HG03469 (cell line): ENCODE data around the gene IFIT3.
"Not testable (repeated sequence)": the region's sequence is repeated elsewhere in the genome, so short reads cannot be mapped to it uniquely, and the experiment has no call there.

Source experiments
- ATAC-seq: cut with Tn5 transposase; IDR thresholded peaks from one replicate; pipeline ENCODE4 v1.9.1; 2021; ENCODE audit warnings: mild to moderate bottlenecking, moderate library complexity, moderate number of reproducible peaks; ENCODE audit not compliant: unreplicated experiment

Gene IFIT3

DNA sequence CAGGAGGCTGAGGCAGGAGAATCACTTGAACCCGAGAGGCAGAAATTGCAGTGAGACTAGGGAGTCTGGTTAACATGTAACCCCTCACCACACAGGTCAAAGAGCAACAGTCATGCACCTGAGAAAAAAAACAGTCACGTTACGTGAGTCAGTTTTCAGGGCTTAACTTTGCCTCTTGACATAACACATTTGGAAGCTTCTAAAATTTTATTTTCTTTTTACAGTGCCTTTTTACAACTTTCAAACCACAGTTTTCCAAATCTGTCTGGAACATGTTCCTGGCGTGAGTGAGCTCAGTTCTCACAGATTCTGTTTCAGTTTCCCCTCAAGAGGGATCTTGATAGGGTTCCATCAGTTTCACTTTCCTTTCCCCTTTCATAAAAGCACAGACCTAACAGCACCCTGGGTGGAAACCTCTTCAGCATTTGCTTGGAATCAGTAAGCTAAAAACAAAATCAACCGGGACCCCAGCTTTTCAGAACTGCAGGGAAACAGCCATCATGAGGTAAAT lies 4.4 kb downstream of the IFIT3 start:
- no peak for ATAC-seq

DNA sequence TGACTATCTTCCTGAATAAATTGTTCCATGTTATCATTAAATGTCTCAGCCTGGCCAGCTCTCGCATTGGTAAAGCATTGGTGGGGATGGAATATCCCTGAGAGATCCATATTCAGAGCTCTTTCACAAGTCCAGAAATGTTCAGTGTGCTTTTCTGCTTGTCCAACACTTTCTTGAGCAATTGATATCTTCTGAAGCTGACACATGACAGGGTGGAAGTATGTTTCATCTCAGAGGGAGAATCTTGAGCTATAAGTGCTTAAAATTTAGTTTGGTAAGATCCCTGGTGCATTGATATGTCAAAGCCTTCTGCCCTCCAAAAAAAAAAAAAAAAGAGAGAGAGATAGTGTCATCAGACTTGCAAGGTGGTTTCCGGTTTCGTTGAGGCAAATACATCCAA lies 7.4 kb downstream of the IFIT3 start:
- no peak for ATAC-seq

DNA sequence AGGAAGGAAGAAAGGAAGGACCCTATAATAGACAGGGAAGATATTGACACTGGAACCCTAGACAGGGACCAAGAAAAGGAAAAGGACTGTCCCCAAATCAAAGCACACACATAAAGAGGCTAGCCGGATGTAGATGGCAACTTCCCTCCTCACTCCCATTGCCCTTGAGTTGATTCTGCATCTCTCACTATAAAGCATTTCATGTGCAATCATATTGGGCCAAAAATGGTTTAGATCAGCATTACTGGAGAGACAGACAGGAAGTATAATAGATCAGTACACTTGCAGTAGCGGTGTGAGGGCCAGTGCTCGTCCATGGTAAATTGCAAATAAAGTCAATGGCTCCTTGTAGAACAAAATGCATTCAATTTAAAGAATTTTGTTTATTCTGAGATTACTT lies 8.4 kb downstream of the IFIT3 start:
- no peak for ATAC-seq

DNA sequence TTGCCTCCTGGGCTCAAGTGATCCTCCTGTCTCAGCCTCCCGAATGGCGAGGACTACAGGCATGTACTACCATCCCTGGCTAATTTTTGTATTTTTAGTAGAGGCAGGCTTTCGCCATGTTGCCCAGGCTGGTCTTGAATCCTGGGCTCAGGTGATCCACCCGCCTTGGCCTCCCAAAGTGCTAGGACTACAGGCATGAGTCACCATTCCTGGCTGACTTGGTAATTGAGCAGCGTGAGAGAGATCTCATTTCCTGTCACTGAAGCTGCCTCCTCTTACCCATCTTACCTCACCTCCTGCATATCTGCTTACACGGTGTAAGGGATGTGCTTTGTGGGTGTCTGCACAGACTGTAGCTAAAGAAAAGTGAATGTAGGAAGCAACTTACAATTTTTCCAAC lies 9.7 kb downstream of the IFIT3 start:
- ATAC-seq, result no peak

DNA sequence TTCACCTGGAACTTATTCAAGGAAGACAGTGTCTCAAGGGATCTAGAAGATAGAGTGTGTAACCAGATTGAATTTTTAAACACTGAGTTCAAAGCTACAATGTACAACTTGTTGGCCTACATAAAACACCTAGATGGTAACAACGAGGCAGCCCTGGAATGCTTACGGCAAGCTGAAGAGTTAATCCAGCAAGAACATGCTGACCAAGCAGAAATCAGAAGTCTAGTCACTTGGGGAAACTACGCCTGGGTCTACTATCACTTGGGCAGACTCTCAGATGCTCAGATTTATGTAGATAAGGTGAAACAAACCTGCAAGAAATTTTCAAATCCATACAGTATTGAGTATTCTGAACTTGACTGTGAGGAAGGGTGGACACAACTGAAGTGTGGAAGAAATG lies 10.9 kb downstream of the IFIT3 start:
- no peak for ATAC-seq

DNA sequence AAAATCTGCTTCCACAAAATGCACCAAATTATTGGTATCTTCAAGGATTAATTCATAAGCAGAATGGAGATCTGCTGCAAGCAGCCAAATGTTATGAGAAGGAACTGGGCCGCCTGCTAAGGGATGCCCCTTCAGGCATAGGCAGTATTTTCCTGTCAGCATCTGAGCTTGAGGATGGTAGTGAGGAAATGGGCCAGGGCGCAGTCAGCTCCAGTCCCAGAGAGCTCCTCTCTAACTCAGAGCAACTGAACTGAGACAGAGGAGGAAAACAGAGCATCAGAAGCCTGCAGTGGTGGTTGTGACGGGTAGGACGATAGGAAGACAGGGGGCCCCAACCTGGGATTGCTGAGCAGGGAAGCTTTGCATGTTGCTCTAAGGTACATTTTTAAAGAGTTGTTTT lies 12.1 kb downstream of the IFIT3 start:
- ATAC-seq, result no peak

DNA sequence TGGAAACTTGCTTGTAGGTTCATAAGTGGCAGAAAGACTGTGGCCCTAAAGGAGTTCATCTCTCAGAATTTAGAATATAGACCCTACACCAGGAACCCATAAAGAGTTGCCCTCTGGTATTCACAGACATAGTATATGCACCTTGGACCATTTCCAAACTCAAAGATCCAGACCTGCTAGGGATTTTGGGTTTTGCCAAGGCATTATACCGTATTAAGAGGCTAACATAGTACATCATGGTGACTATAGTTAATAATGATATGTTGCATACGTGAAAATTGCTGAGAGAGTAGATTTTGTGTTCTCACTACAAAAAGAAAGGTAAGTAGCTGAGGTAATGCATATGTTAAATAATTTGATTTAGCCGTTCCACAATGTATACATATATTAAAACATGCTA lies 13.9 kb downstream of the IFIT3 start:
- no peak for ATAC-seq

DNA sequence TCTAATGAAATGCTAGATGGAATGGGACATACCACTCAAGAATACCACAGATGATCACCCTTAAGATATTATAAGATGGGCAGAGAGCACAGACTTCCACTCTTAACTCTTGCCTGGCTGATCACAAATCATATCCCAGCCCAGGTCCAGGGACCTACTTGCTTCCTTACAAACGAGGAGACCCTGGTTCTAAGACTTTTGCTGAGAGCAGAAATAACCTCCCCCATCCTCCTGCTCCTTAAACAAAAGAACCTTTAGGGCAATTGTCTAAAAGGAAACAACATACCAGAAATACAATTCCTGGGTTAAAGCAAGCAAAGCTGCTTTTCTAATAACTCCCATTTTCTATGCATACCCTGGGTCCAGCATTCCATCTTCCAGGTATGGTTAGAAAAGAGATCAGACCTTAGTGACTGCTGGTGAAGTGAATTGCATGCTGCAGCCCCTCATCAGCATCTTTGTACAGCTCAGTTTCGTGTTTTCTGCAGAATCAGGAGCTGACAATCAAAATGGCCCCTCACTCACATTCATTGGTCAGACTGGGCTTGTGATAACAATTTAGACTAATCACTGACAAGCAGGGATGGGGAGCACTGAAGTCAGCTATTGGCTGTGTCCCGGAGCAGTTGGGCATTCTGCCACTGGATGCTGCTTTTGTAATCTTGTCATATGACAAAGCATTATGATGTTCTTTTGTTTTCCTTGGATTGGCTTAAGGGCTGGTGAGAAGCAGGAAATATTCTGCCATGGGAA lies 14.6 kb downstream of the IFIT3 start:
- ATAC-seq, result no peak

DNA sequence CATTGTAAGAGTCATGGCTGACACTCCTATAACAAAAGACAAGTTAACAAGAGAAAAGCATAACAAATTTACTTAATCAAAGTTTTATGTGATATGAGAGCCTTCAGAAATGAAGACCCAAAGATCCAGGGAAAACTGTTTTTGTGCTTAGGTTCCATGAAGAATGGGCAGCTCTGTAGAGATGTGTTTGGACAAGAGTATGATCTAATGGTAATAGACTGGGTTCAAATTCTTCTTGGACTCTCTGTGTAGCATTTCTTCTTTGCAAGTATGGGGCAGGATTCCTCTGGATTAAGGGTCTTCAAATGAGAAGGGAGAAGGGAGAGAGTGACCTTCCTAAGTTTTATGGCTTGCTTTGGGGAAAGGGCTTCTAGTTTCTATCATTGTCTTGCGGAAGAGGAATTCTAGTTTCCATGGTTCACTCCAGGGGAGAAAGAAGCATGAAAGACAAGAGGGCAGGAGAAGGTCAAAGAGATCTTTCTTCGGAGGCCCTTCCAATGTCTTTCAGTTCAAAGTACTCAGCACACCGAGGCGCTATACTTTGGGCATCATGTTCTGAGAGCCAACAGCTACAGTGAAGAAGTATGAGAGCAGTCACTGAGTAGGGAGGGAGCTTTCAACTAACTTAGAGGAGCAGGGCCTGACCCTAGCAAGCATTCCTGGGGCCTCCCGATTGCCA lies 15.4 kb downstream of the IFIT3 start:
- no peak for ATAC-seq

DNA sequence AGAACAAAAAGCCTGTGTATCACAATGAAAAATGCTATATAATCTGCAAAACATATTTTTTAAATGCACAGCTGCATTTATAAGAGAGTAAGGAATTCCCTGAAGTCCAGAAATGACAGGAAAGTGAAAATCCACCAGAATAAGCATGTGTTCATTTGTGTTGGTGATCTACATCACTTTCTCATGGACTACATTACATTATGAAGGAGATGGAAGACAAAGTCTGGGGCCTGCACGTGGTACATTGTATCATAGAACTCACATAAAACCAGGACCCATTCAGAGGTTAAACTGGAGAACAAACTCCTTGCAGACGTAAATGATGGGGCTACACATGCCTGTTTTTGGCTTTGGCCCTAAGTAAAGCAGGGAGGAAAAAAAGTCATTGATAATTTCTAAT lies 16.4 kb downstream of the IFIT3 start:
- ATAC-seq, result no peak

DNA sequence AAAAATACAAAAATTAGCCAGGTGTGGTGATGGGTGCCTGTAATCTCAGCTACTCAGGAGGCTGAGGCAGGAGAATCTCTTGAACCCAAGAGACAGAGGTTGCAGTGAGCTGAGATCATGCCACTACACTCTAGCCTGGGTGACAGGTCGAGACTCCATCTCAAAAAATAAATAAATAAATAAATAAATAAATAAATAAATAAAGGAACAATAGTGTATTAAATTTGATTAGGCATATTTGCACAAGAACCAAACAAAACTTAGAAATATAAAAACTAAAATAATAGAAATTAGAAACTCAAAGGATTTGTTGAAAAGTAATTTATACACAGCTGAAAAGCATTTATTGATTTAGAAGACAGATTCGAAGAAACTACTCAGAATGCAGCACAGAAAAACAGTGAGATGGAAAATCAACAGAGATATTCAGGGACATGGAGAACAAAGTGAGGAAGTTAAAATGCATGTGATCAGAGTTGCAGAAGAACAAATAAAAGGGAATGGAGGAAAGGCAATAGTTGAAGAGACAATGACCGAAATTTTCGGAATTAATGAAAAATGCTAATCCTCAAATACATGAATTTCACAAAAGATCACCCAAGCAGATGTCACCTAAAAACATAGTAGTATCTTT lies 17.7 kb downstream of the IFIT3 start:
- ATAC-seq, result no peak

DNA sequence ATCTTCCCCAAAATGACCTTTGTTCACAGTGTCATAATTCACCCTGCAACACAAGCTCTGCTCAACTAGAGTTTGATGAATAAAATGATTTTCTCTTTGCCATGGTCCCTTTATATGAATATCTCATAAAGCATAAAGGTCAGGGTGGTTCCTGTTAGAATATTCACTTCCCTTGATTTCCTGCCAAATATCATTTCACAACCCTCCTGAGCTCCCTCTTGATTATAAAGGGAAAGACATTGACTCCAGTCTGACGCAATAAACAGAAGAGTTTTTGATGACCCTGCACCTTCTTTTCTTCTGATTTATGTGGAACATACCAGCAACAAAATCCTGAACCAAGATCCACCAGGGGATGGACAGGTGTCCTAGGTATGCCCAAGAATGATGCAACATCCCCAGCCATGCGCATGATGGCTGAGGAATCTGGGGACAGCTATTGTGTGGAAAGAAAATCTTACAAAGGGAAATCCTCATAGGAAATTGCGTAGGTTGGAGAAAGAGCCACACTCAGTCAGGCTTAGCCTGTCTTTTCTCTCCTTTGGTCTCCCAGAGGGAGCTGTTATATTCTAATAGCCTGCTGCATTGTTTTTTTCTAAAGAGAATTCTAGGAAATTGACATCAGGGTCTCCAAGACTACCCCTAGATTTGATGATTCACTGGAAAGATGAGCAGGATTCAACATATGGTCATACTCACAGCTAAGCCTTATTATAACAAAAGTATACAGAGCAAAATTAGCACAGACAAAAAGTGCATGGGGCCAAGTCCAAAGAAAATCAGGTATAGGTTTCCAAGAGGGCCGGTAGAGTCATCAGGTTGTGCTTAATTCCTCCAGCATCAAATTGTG lies 18.8 kb downstream of the IFIT3 start:
- ATAC-seq, result no peak

DNA sequence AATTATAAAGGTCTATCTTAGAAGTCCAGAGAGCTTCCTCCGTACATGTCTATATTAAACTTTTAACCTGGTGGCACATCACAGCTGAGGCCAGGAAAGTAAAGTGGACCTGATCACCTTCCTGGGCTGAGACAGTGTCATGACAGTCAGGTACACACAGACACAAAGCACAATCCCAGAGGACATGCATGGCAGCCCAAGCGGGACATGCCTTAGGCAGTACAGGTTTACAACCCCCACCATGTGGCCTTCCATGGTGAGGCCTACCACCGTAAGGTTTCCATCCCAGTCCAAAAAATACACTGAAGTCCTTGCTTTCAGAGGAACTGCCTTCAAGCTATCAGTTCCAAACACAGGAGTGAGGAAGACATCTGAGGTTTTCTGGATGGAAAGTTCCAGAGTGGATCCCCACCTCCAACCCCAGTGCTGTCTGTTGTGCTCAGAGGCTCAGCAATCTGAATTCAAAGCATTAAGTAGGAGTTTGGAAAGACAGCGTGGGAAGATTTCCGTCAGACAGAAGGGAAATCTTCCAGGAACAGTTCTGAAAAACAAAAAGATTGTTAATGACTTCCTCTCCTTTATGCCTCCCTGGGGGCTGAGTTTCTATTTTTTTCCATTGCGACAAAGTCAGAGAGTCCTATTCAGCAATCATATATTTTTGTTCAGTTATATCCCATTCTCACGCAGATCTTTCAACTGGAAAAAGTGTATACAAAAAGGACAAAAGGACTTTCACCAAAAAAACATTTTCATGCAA lies 20.1 kb downstream of the IFIT3 start:
- ATAC-seq, result no peak

DNA sequence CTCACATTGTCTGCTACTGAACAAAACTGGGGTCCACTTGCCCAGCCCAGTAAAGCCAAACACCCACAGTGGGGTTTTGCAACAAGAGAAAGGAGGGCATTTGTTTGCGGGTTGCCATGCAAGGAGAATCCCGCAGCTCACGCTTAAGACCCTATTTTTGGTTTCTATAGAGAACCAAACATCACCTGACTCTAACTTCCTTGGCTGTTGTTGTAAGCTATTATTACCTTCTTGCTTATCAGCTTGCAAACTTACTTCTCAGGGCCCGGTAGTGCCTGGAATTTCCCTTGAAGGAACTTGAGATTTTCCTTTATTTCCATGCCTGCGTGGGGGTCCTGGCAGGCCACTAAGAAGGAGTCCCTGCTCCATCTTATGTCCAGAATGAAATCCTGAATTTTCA lies 20.7 kb downstream of the IFIT3 start:
- no peak for ATAC-seq

DNA sequence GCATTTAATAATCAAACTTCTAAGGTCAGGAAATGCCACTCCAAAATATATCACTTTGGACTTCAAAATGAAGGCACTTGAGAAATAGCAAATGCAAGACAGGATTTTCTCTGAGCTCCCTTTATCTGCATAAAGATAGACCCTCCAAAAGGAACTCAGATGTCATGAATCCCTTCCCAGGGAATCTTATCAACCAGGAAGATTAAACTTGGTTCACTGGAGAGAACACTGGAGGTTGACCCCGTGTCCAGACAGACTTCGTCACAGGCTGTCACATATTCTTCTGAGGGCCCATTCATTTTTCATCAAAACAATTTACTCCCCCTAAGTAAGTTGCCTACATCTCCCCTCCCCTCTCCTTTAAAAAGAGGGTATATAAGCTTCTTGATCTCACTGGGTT lies 21.2 kb downstream of the IFIT3 start:
- ATAC-seq, result no peak

DNA sequence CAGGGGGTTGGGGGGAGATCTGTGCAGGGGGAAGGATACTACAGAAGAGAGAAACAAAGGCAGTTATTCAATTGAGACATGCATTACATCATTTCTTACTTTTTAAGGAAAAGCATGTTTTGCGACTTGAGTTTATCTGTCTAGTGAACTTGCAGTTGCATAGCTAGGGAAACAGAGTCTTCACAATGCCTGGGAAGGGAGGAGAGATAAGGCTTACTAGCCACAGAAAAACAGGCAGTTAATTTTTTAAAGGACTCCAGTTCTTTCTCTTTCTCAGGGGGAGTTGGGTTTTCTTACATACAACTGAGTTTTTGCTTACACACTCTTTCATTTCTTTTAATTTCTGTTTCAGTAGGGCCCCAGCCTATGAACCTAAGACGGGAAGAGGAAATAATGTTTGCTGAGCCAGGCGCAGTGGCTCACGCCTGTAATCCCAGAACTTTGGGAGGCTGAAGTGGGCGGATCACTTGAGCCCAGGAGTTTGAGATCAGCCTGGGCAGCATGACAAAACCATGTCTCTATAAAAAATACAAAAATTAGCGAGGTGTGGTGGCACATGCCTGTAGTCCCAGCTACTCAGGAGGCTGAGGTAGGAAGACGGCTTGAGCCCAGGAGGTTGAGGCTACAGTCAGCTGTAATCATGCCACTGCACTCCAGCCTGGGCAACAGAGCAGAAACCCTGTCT lies 23.0 kb downstream of the IFIT3 start:
- ATAC-seq, result not testable (repeated sequence)

DNA sequence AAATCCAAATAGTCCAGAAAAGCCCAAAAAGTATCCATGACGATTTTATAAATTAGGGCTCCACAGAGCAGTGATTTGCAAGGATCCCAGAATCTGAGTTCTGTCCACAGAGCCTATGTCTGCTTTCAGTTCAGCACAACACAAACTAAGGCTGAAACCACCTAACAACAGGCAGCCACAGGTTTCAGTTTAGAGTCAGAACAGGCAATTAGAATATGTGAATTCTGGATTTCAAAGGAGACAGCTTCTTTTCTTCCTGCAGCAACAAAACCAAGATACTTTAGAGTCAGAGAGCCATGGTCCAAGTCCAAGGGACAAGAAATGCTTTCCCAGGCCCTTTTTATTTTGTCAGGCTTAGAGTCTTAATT lies 23.6 kb downstream of the IFIT3 start:
- ATAC-seq, result peak; percentile 59

DNA sequence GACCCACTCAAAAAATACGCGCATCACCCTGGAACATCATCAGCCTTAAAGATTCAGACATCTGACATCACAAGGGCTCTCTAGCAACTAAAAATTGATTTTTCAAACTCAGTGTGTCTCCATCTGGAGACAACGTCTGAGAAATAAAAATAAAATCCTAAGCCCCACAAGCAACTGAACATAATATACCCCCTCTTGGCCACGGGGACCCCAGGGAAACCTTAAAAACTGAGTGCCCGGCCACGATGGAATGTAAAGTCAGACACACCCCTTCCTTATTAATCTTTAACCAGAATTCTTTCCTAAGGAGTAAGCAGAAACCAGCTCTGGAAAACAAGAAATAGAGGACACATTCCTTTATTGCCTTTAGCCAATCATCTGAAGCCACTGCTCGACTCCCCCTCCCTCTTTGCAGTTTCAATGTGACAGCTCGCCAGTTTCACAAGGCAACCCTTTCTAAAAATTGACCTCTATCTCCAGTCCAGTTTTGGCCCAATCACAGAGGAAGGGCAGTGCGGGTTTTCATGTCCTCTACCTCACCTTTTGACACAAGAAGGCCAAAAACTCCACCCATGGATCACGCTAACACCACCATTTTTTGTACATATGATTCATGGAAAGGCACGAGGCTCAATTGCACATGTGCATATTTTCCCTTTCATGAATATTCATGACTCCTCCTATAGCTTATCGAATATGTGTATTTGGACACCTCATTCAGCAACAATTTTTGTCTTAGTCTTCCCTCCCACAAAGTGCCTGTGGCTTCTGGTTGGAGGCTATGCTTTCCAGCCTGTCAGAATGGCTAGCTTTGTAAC lies 24.2 kb downstream of the IFIT3 start:
- no peak for ATAC-seq

DNA sequence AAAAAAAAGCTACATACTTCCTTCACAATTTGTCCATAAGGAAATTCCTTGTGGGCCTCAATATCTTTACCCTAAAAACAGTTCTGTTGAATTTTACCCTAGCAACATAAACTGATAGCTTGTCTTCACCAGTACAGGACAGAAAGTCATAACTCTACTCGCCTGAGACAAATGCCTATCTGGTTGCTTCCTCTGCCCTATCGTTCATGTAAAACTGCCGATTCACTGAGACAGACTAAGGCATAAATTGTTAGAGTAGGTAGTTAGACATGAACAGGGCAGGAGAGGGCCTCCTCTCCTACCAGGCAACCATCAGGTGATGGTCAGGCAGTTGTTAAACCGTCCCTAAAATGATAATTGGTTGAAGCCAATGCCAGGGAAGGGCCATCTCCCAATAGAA lies 25.0 kb downstream of the IFIT3 start:
- no peak for ATAC-seq
